Glutamatergic neuron (in vitro differentiated cells): ENCODE data around the gene ZNF587B. TPM values are rescaled to one million over a fixed set of nuclear protein-coding genes. Genes with fewer than 3 reads are reported as not detected.
A peak's percentile ranks its signal among the peaks of the same experiment; 100 is the strongest.
"Not testable (repeated sequence)": the region's sequence is repeated elsewhere in the genome, so short reads cannot be mapped to it uniquely, and the experiment has no call there.

Experiments
- DNase-seq: peaks from one replicate; pipeline ENCODE4 v3.0.0; 2022
- H3K27ac Mint-ChIP-seq: one replicate; pipeline ENCODE4 v1.8.0; 2020; ENCODE audit warnings: mild to moderate bottlenecking, mixed read lengths, inconsistent platforms; ENCODE audit not compliant: unreplicated experiment
- H3K27me3 Mint-ChIP-seq: one replicate; pipeline ENCODE4 v1.8.0; 2020; ENCODE audit warnings: mild to moderate bottlenecking, moderate library complexity, mixed read lengths, inconsistent platforms; ENCODE audit not compliant: unreplicated experiment
- H3K36me3 Mint-ChIP-seq: one replicate; pipeline ENCODE4 v1.8.0; 2020; ENCODE audit warnings: mild to moderate bottlenecking, mixed read lengths, inconsistent platforms; ENCODE audit not compliant: unreplicated experiment
- H3K4me1 Mint-ChIP-seq: one replicate; pipeline ENCODE4 v1.8.0; 2020; ENCODE audit warnings: mild to moderate bottlenecking, low read depth, mixed read lengths, inconsistent platforms; ENCODE audit not compliant: unreplicated experiment
- H3K4me3 Mint-ChIP-seq: one replicate; pipeline ENCODE4 v1.8.0; 2020; ENCODE audit warnings: mild to moderate bottlenecking, mixed read lengths, inconsistent platforms; ENCODE audit not compliant: unreplicated experiment
- H3K9me3 Mint-ChIP-seq: one replicate; pipeline ENCODE4 v1.8.0; 2020; ENCODE audit warnings: mild to moderate bottlenecking, moderate library complexity, mixed read lengths, inconsistent platforms; ENCODE audit not compliant: unreplicated experiment
- total RNA-seq: library from RNA; stranded (reverse); fragmentation: NEBNext Ultra II Directional; extraction: Animal tissue kit (Norgen Biotek cat#: 25700); gene quantifications from one replicate; pipeline ENCODE4 v1.2.1, GENCODE V29; 2021; ENCODE audit not compliant: unreplicated experiment
- TF ChIP-seq, protein P1 (sequence below): fragments of 200-600 bp; sonication (generic); IDR thresholded peaks from one replicate; pipeline ENCODE4 v1.5.0; 2021; ENCODE audit not compliant: partially characterized antibody, unreplicated experiment

The ZNF587B gene
- total RNA-seq, 1 donor from 2014 or later = 16.9 TPM

DNA sequence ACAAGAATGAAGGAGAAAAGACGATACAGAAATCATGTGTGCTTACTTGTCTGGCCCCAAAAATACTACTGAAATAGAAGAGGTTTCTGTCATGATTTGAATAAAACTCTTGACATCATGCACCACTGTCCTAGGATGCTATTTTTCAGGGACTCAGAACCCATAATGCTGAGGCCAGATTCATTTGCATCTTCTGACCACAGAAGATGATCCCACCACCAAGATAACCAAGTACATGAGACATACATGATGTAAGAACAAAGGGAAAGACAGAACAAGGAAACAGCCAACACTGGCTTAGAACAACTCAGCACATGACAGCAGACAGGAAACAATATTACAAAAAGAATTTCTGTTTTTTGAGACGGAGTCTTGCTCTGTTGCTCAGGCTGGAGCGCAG is 17.9 kb upstream of the ZNF587B start:
- Mint-ChIP-seq H3K27me3 (peaks cover 5% of the 10 kb centered on the region), H3K36me3 (no peaks in the 10 kb centered on the region), H3K4me3 (no peak overlapping the region), H3K9me3 (peaks cover 1% of the 10 kb centered on the region), H3K4me1 (peaks cover 8% of the 10 kb centered on the region), H3K27ac (no peak overlapping the region)
- TF ChIP-seq, protein P1, sequence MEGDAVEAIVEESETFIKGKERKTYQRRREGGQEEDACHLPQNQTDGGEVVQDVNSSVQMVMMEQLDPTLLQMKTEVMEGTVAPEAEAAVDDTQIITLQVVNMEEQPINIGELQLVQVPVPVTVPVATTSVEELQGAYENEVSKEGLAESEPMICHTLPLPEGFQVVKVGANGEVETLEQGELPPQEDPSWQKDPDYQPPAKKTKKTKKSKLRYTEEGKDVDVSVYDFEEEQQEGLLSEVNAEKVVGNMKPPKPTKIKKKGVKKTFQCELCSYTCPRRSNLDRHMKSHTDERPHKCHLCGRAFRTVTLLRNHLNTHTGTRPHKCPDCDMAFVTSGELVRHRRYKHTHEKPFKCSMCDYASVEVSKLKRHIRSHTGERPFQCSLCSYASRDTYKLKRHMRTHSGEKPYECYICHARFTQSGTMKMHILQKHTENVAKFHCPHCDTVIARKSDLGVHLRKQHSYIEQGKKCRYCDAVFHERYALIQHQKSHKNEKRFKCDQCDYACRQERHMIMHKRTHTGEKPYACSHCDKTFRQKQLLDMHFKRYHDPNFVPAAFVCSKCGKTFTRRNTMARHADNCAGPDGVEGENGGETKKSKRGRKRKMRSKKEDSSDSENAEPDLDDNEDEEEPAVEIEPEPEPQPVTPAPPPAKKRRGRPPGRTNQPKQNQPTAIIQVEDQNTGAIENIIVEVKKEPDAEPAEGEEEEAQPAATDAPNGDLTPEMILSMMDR = no peak
- no peak for DNase-seq

DNA sequence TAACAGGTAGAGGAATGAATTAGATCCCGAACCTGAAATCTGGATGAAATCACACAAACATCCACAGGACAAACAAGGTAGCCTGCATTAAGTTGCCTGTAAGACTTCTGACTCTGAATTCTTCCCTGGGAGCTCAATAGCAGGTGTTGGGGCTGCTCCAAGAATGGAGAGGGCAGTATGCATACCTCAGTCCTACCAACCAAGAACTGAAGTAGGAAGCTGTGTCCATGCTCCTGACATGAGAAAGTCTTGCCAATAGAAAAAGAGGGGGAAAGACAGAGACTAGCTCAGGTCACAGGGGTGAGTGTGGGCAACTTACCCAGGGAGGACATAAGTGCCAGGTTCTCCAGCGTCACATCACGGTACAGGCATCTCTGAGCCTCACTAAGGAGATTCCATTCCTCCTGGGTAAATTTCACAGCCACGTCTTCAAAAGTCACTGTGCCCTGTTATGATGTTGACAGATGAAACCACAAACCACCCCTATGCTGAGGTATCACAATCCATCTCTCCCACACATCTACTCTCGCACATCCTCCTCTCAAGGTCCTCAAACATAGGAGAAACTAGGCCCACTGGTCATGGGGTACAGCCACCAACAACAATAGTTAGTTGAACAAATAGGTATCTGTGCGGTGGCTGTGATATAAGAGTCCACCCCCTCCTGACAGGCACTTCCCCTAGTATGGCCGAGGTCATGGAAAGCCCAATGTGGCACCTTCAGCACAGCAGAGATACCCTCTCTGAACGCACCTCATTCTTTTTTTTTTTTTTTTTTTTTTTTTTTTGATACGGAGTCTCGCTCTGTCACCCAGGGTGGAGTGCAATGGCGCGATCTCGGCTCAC is 16.9 kb upstream of the ZNF587B start:
- not testable (repeated sequence) for H3K4me1 Mint-ChIP-seq, H3K27ac Mint-ChIP-seq
- peak overlapping the region; percentile 67 for H3K4me3 Mint-ChIP-seq

DNA sequence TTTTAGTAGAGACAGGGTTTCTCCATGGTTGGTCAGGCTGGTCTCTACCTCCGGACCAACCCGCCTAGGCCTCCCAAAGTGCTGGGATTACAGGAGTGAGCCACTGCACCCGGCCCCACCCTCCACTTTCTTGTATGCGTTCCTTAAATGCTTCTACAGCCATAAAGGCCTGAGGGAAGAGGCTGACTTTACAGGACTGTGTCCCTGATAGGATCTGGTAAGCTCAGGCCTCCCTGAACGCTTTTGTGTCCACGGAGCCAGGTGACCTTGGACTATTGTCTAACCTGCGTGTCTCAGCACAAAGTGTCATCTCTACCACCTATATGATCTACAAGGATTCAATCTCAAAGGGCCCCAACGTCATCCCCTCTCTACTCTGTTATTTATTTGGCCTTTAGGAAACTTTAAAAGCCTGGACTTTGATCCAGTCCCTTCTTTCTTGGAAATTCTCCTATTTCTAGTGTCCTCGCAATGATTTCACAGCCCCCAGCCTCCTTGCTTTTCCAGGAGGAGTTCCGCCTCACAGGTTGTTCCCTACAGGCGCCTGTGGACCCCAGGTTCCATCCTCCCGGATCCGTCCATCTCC is 16.1 kb upstream of the ZNF587B start:
- TF ChIP-seq, protein P1 = no peak
- no peak for DNase-seq
- H3K36me3 Mint-ChIP-seq = no peaks in the 10 kb centered on the region
- peak overlapping the region; percentile 82 for H3K27ac Mint-ChIP-seq
- peaks cover 1% of the 10 kb centered on the region for H3K9me3 Mint-ChIP-seq
- peaks cover 5% of the 10 kb centered on the region for H3K27me3 Mint-ChIP-seq
- peak overlapping the region; percentile 96 for H3K4me3 Mint-ChIP-seq
- peaks cover 10% of the 10 kb centered on the region for H3K4me1 Mint-ChIP-seq

More for the DNA sequence above, 16.9 kb upstream of the ZNF587B start:
- DNase-seq, H3K9me3 Mint-ChIP-seq, H3K36me3 Mint-ChIP-seq, H3K27me3 Mint-ChIP-seq: not testable (repeated sequence)

DNA sequence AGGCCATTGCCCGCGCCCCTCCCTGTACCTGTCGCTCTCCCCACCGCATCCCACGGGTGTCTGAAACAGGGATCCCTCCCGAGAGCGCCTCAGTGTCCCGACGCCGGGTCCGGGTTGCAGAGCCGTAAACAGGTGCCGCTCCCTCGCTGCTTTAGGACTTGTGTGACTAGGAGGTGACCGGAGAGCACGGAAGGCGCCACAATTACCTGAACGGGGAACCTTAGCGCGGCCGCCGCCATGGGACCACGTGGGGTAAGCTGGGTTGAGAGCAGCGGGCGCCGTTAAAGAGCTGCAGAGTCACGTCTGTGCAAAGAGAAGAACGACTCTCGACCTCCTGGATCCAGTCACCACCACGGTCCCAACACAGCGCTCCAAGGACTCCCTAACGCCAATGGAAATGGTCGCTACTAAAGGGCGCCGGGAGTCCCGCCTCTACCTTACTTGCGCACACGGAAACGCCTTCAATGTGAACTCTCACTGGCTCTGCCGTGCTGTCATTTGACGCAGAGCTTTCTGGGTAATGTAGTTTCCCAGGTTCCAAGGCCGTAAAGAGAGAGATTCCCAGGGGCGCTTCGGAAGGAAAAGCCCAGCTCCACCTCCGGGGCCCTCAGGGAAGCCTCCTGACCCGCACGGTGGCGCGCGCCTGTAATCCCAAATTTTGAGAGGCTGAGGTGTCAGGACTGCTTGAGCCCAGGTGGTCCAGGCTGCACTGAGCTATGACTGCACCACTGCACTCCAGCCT is 15.4 kb upstream of the ZNF587B start, which contains the start of gene ZNF552:
ZNF552 (minus strand) TSS at position 409 of the 742 bp plus-strand sequence; CDS start at position 239, 170 bp downstream.
- Mint-ChIP-seq H3K27ac (peak within 1 kb of the TSS; percentile 82), H3K27me3 (peaks cover 5% of the 10 kb centered on the region), H3K4me3 (peak within 1 kb of the TSS; percentile 96), H3K4me1 (peaks cover 10% of the 10 kb centered on the region), H3K36me3 (no peaks in the 10 kb centered on the region), H3K9me3 (peaks cover 1% of the 10 kb centered on the region)
- peak; percentile 79 for DNase-seq
- TF ChIP-seq, protein P1 = no peak

DNA sequence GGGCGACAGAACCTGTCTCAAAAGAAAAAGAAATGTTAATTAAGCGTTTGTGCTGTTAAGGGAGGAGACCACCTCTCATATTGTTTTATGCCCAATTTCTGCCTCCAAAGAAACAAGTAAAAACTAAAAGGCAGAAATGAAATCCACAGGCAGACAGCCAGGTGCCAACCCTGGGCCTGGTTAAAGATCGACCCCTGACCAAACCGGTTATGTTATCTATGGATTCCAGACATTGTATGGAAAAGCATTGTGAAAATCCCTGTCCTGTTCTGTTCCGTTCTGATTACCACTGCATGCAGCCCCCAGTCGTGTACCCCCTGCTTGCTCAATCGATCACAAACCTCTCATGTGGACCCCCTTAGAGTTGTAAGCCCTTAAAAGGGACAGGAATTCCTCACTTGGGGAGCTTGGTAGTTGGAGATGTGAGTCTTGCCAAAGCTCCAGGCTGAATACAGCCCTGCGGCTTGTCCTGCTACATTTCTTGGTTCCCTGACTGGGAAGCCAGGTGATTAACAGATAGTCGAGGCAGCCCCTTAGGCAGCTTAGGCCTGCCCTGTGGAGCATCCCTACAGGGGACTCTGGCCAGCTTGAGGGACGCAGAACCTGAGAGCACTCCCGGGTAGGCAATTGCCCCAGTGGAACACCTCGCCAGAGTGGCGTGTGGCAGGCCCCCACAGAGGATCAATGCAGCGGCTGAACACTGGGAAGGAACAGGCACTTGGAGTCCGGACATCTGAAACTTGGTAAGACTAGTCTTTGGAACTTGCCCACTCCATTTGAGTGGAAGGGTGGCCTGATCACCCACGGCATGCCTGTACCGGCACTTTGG is 14.6 kb upstream of the ZNF587B start:
- no peak for DNase-seq
- H3K27me3 Mint-ChIP-seq = peaks cover 4% of the 10 kb centered on the region
- H3K4me3 Mint-ChIP-seq = peak overlapping the region; percentile 96
- H3K36me3 Mint-ChIP-seq = no peaks in the 10 kb centered on the region
- H3K27ac Mint-ChIP-seq = peak overlapping the region; percentile 82
- H3K9me3 Mint-ChIP-seq = peaks cover 1% of the 10 kb centered on the region
- TF ChIP-seq, protein P1 = no peak
- peaks cover 17% of the 10 kb centered on the region for H3K4me1 Mint-ChIP-seq
